Endothelial cell of umbilical vein (primary cell): ENCODE results near the gene TMX1.

Experiments
- CTCF ChIP-seq, 2 donors: IDR thresholded peaks; 1 replicate in 1 of 2; 2 replicates in 1 of 2; pipeline ENCODE4 v1.5.1; 2011; ENCODE audit warnings: low read length in 2 of 2, mild to moderate bottlenecking in 2 of 2, moderate library complexity in 2 of 2, control low read depth in 1 of 2, inconsistent platforms in 1 of 2, low read depth in 1 of 2; ENCODE audit not compliant: insufficient read depth in 1 of 2; ENCODE audit errors: extremely low read depth in 1 of 2
- EZH2 ChIP-seq: IDR thresholded peaks from 2 replicates; pipeline ENCODE4 v1.6.1; 2012; ENCODE audit warnings: borderline replicate concordance, low read depth, mild to moderate bottlenecking, moderate library complexity, low read length, inconsistent platforms; ENCODE audit not compliant: severe bottlenecking
- MAX ChIP-seq: IDR thresholded peaks from 2 replicates; pipeline ENCODE4 v1.6.1; 2011; ENCODE audit not compliant: insufficient read depth, insufficient read length
- POLR2A ChIP-seq: IDR thresholded peaks from 2 replicates; pipeline ENCODE4 v1.6.1; 2012; ENCODE audit warnings: low read depth, mild to moderate bottlenecking, control low read depth, low read length
- POLR2AphosphoS5 ChIP-seq: IDR thresholded peaks from 2 replicates; pipeline ENCODE4 v1.6.1; 2012; ENCODE audit warnings: low read depth, mild to moderate bottlenecking, control low read depth, low read length, moderate library complexity; ENCODE audit not compliant: insufficient read depth

GRCh38 chr14:51205486-51205885 is 34.6 kb upstream of the TMX1 start:
- TF ChIP-seq POLR2A (no peak), CTCF (IDR thresholded peaks at IDR 0.05; ENCODE audit: extremely low read depth in 1 of 2, insufficient read depth in 1 of 2, low read depth in 1 of 2, low read length in 2 of 2) (no peak), MAX (no peak), POLR2AphosphoS5 (no peak), EZH2 (no peak)
